Activated CD8-positive, alpha-beta memory T cell treated with anti-CD3 and anti-CD28 coated beads, Interleukin-2, amount 50 U/mL, for 48 hours (primary cell): ENCODE data around the gene THSD4.
"Not testable (repeated sequence)": the region's sequence is repeated elsewhere in the genome, so short reads cannot be mapped to it uniquely, and the experiment has no call there.

Experiments
- DNase-seq: peaks from one replicate; pipeline ENCODE4 v3.0.0-alpha.2; 2020

Gene THSD4

DNA sequence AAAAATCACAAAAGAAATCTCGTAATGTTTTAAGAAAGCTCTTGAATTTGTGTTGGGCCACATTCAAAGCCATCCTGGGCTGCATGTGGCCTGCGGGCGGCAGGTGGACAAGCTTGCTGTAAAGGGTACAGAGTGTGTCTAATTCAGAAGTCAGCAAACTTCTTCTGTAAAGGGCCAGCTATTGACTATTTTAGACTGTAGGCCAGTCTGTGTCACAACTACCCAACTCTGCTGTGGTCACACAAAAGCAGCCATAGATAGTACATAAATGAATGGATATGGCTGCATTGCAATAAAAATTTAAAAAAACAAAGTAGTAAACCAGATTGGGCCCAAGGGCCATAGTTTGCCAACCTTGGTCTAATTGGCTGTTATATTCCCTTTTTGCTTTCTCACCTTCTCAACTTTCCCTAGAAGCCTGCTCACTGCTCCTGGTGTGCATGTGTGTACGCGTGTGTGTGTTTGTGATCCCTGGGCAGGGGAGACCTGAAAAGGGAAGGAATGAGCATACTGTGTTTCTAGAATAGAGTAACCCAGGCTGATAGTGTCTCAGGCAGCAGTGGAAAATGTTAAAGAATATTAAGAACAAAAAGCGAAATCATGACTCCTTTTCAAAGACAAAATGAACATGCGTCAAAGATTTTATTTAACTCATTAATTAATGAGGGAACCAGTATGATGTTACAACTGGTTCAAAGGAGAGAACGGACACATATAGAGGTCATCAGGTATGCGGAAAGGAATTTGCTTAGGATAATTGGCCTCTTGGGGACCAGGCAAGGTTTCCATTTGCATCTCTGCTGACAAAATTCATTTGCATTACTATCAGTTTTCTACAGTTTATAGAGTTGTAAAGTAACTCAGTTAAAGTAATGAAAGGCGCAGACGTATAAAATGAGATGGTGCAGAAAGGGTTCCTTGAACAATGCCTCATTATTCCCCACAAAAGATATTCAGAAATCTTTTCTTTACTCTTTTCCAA lies 248.0 kb downstream of the THSD4 start:
- no peak for DNase-seq

DNA sequence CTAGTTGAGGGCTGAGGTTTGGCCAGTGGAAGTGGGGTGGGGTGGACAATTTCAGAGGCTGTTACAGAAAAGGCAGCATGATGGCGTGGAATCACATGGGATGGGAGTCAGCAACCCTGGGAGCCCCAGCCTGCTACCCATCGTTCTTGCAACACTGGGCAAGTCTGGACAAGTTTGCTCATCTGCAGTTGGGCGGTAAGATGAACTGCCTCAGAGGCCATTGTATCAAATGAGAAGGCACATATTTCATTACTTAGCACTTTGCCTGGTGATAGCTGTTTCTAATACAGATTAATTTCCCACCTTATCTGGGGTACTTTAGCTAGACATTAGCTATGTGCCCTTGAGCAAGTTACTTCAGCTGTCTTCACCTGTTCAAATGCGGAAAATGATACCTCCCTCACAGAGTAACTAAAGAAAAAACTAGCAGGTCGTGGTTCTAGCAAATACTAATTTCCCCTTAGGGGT lies 248.9 kb downstream of the THSD4 start:
- no peak for DNase-seq

DNA sequence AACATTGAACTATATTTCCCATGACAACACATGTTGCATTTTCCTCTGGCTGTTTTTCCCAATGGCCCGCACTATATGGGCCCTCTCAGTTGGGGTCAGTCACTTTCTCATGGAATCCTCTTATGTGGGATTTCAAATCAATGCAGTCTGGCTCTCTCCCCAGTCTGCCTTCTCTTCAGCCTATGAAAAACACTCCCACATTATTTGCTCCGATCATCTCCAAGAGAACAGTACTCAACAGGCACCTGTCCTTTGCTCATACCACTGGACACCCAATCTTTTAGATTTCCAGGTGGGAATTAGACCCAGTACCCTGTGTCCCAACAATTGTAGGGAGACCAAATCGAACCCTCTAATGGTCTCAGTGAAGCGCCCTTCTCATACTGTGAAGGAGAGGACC lies 251.3 kb downstream of the THSD4 start:
- no peak for DNase-seq

DNA sequence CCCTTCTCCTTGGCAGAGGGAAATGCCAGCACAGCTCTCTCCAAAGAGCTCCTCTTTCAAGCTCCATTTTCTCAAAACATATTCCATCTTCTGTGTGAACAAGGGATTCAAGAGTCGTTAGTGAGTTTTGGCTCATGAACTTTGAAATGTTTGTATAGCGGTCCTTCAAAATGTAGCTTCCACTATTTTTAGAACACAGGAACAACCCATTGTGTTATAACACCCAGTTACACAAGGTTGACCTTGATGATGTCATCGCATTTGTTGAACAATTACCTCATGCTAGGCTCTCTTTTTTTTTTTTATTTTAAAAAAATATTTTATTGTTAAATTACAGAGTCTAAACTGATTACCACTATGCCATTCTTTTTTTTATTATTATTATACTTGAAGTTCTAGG lies 251.7 kb downstream of the THSD4 start:
- no peak for DNase-seq

DNA sequence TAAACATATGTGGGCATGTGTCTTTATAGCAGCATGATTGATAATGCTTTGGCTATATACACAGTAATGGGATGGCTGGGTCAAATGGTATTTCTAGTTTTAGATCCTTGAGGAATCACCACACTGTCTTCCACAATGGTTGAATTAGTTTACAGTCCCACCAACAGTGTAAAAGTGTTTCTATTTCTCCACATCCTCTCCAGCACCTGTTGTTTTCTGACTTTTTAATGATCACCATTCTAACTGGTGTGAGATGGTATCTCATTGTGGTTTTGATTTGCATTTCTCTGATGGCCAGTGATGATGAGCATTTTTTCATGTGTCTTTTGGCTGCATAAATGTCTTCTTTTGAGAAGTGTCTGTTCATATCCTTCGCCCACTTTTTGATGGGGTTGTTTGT lies 252.5 kb downstream of the THSD4 start:
- DNase-seq = not testable (repeated sequence)

DNA sequence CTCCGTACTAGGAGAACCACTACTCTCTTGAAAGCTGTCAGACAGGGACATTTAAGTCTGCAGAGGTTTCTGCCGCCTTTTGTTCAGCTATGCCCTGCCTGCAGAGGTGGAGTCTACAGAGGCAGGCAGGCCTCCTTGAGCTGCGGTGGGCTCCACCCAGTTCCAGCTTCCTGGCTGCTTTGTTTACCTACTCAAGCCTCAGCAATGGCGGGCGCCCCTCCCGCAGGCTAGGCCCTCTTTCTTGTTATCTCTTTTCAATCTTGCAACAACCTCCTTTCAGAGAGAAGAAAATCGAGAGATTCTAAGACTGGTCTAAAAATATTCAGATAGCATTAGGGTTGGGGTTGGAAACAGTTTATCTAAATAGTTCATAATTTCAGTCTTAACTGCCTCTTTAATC lies 257.5 kb downstream of the THSD4 start:
- not testable (repeated sequence) for DNase-seq

DNA sequence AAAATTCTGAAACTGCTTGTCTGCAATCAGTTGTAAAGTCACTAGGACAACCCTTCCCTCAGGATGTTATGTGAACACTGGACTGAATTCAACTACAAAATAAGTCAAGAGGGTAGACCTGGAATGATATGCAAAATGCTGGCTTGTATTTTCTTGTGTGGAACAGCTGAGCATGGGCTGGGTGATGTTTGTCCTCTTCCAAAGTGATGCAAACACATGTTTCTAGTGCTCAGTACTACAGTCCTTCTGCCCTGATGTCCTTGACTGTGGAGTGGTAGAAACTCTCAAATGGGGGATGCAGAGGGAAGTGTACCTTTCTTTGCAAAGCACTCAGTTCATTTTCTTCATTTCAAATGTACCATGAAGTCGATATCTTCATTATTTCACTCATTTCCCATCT lies 258.6 kb downstream of the THSD4 start:
- DNase-seq = no peak

DNA sequence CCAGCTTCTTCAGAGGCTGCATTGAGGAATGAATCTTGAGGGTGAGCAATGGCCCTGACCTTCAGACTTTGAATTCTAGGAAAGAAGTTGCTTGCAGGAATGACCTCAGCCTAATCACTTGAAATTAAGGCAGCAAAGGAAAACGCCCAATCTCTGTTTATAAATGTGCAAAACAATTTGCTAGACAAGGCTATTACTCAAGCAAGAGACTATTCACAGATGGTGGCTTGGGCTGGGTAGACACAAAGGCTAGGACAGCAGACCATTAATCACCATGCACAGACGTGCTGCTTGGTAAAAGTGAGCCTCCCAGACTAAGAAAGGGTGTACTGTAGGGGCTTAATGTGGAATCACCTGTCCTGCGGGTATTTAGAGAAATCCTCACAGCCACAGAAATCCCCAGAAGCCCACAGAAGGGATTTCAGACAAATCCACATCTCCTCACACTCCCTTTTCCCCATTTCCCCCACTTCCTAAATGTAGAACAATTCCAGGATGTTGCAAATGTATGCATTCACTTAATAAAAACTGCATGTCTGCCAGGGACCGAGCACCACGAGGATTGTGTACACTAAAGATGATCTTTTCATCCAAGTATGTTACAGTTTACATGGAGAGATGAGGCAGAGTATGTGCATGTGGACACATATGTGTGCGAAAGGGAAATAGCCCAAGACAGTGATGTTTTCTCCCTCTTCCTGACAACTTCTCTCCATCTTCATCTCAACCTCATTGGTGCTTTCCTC lies 259.5 kb downstream of the THSD4 start:
- no peak for DNase-seq

DNA sequence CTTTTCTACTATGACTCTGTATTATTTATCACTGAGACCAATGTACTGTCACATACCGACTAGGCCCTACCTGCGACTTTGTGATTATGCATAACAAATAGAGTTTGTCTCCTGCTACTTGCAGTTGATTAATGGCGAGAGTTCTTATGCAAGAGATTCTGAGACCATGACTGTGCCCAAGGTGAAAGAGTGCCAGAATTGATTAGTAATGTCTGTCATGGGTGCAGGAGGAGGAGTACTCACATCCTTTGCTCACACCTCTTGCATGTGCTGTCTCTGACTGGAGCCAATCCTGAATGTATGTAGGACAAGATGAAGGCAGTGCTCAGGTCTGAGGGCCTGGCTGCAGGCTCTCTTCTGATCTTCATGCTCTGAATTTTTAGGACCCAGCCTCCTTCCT lies 260.7 kb downstream of the THSD4 start:
- no peak for DNase-seq

DNA sequence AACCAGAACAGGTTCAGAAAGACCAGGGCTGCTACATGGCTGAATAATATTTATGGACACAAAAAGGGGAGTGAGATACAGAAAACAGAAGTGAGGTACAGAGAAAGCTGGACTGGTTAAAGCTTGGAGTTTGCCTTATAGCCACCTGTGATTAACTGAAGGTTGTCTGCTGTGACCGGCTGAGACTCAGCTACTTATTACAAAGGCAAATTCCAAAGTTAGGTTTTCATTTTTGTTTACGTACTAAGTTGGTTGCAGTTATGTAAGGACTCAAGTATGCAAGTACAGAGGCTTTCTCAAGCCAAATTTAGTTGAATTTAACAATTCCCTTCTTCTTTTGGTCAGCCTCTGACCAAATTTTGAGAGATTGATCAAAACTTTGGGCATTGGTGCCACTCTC lies 264.6 kb downstream of the THSD4 start:
- no peak for DNase-seq

DNA sequence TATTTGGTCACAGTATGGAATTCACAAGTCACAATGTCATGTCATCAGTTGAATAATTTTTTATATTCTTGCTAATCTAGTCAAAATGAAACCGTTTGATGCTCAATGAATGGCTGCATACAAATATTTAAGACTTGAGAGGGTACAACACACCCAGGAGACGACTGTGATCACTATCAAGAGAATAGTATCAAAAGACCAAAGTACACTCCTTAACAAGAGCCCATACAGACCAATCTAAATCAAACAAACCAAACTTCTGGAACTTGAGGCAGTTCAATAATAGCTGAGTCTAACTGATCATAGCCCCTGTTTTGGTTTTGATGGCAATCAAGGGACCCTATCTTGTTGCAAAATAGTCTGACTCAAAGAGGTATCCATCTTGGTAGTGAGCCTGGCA lies 265.1 kb downstream of the THSD4 start:
- no peak for DNase-seq

DNA sequence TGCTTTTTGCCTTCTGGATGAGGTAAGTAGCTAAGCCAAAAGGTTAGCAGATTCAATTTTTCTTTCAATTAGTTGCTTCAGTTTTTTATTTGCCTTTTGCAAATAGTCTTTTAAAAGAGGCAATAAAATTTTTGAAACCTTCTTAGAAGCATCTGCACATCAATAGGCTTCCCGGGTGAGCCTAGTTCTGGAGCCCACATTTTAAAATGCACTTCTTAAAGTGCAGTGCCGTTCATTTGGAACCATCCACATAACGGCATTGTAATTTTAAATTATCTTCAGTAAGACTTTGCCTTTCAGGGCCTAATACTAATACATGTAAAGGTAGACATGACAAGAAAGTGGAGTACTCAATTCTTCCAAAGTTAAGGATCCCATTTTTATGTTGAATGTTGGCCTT lies 269.2 kb downstream of the THSD4 start:
- DNase-seq = no peak

DNA sequence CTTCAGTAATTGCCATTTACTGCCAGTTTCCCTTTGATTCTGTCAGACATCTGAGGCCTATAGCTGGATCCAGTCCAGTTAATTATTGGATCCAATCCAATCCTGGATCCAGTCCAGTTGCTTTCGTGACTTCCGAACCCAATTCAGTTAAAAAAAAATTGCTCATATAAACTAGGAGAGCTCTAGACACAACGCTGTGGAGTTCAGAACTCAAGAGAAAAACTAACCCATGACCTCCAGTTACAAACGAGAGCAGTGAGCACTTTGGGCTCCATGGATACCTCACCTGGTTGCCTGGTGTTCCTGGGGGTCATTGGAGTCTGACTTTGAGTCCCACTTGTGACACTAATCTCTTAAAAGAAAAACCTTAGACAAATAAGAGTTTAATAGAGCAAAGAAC lies 269.8 kb downstream of the THSD4 start:
- no peak for DNase-seq

DNA sequence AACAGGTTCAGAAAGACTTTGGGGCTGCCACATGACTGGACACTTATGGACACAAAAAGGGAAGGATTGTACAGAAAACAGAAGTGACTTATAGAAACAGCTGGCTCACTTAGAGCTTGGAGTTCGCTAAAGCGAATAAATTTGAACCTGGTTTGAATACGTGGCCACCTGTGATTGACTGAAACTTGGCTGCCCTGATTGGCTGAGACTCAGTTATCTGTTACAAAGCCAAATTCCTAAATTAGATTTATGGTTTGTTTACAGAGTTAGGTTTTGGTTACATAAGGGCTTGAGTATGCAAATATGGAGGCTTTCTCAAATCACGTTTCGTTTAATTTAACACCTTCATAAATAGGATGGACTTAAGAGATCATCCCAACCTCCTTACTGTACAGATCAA lies 270.2 kb downstream of the THSD4 start:
- no peak for DNase-seq

DNA sequence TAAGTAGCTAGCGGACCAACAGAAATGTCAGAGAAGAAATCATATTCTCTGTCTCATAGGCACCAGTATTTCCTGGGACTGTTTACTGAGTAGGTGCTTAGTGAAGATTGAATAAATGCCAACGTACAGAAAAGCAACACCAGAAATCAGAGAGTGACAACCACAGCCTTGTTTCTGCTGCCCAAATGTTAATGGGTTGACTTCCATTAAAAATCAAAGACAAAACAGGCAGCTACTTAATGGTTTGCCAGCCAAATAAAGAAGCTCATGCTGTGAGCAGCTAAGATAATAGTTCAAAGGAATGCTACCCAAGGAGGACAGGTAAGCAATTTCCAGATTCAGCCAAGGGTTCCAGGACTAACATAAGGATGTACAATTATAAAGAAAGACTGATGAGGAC lies 270.7 kb downstream of the THSD4 start:
- no peak for DNase-seq

DNA sequence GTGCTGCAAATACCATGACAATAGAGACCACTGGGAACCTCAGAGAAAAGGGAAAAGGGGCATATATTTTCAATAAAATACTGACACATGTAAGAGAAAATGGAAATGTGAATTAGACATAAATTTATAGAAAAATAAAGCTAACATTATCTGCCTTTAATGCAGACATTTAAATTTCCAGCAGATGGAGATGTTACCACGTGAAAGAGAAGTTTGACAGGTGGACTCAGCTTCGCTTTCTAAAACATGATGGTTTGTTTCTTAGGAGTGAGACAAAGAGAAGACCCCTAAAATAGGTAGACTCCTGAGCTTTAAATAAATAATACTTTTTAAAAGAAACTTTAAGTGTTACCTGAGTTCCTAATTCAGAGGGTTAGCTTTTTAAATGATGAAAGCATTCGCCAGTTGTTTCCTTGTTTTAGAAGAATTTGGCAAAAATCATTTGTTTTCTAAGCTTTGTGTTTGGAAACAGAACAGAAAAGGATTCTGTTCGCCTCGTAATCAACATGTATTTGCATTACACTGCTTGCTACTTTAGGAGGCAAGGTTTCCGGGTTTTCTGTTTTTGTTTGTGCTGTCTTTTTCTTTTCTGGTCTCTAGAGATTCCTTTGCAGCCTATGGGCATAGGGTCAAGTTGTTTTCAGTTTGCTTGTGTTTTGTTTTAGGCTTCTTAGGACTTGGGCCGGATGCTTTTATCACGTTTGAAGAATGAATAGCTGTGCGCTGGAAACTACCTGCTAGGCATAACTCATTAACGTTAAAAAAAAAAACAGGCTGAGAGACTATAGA lies 271.4 kb downstream of the THSD4 start:
- DNase-seq = no peak

DNA sequence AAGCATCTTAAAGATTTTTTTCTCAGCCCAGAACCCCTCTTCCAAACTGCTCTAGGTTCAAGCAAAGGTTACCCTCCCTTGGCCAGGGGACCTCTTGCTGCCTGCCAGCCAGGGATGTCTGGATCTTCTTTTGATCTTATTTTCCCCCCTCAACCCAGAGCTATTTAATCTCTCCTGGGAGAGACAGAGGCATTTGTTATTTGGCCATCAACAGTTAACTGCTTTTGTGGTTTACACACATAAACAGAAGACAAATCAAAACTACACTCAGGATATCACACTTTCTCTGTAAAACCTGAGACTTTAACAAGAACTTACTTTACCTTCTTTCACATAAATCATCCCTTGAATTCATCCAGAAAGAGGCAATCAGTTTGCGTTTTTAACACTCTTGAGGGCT lies 272.5 kb downstream of the THSD4 start:
- no peak for DNase-seq

DNA sequence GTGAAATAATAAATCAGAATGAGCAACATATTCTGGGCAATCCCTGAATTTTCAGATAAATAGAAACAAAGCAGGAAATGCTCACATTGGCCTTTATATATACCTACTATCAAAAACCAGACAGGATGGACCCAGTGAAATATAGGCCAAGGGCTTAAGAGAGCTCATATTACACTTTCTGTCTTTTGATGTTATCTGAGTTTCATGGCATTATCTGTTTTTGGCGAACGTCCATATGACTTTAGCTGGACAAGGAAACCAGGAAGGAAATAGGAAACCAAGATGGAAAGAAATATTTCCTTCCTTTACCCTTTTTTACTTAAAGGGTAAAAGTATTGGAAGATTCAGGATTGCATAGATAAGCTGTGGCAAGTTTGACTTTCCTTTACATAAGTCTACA lies 274.8 kb downstream of the THSD4 start:
- DNase-seq = no peak

DNA sequence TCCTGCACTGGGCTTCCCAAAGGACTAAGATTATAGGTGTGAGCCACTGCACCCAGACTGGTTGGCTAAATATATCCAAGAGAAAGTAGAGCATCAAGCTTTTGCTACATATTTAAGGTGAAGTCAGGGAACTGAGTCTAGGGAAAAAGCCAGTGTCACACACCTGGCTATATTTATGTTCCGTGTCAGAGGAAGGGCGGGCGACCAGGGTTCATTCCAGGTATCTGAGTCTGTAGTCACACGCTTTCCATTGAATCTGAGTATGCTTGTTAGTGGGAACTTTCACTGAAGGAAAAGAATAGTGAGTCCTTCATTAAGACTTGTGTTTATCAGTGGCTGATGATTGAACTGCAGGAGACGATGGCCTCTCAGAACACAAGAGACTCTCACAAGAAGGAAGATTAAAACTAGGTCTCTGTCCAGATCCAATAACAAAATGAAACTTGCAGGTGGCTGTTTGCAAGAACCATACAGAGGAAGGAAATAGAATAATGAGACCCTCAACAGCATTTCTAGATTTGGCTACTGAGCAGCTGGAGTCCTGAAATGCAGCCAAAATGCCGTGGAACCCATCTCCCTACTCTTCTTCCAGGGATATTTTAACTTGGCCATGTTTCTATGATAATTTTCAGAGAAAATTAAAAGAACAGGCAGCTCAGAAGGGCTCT lies 276.3 kb downstream of the THSD4 start:
- no peak for DNase-seq

DNA sequence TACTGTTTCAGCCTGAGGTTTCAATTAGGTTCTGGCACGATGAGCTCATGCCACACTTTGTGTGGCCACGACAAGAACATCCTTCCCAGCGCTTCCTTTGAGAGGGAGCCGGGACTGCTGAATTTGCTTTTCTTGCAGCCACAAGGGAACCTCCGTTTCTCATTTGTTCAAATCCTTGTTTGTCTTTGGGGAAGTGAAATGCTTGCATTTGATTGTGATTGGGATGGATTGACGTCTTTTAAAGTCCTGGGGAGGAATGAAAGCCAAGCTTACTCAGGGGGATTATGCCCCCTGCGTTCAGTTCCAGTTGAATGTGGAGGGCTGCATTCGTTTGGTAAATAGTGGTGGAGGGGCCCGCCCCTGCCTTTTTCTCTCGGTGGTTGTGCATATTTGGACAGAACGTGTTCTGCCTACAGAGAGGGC lies 277.6 kb downstream of the THSD4 start:
- no peak for DNase-seq

DNA sequence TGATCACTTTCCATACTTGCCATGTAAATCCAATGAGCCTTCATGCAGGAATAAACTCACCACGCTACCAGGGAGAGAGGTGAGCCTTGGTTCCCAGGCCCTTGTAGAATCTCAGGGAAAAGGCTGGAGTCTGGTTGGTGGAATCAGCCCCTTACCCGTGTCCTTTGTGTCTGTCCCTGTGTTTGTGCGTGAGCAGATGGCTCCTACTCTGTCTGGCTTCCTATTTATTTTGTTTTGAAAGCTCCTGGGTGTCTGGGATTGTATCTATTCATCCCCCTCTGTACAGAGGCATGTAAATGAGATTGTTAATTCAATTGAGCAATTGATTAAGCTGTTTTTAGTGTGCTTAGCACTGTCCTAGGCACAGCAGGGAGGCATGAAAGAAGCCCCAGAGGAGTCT lies 278.1 kb downstream of the THSD4 start:
- DNase-seq = no peak

DNA sequence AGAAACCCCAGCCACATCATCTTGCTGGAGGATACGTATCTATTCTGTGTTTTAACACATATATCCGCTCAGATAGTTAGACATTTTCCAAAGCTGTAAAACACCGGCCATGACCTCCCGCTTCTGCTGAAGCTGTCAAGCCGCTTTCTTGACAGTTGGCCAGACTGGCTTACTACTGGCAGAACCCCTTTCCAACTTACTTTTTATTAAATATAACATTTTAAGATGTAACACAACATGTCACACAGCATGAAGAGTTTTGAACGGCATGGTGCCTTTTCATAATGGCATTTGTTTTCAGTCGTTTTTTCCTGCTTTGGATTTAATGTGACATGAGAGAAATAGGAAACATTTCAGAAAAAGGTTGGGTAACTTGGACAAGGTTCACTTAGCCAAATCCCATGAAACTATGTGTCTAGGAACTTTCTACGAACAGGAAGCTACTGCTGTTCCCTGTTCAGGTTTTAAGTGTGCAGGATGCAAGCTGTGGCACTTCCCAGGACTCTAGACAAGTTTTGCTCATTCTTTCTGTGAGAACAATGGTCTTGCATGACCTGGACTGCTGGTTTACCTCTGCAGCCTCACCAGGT lies 281.4 kb downstream of the THSD4 start:
- no peak for DNase-seq
